HG03378 (cell line): Measurements from ENCODE around the gene P3H3.
"Not testable (repeated sequence)": the region's sequence is repeated elsewhere in the genome, so short reads cannot be mapped to it uniquely, and the experiment has no call there.

Experiments used
- ATAC-seq: cut with Tn5 transposase; IDR thresholded peaks from one replicate; pipeline ENCODE4 v1.9.1; 2021; ENCODE audit warnings: mild to moderate bottlenecking, moderate library complexity; ENCODE audit not compliant: unreplicated experiment

The P3H3 gene

GRCh38 chr12:6887460-6887859 lies 59.3 kb downstream of the P3H3 start:
- no peak for ATAC-seq

GRCh38 chr12:6888360-6888759 lies 60.2 kb downstream of the P3H3 start:
- no peak for ATAC-seq

DNA sequence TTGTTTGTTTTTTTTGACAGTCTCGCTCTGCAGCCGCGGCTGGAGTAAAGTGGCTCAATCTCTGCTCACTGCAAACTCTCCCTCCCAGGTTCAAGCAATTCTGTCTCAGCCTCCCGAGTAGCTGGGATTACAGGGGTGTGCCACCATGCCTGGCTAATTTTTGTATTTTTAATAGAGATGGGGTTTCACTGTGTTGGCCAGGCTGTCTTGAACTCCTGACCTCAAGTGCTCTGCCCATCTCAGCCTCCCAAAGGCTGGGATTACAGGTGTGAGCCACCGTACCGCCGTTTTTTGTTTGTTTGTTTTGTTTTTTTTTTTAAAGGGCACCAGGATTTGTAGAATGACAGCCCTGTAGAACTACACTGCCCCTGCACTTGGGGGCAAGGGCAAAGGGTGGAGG lies 60.6 kb downstream of the P3H3 start:
- ATAC-seq: not testable (repeated sequence)
